ENCODE data around the gene HOXD1. TPM values are rescaled to one million over a fixed set of nuclear protein-coding genes. Genes with fewer than 3 reads are reported as not detected.
A peak's percentile ranks its signal among the peaks of the same experiment; 100 is the strongest.

The HOXD1 gene
- total and polyA plus RNA-seq, 10 donors: 0.49 to 4.5 (median 1.4) TPM

DNA sequence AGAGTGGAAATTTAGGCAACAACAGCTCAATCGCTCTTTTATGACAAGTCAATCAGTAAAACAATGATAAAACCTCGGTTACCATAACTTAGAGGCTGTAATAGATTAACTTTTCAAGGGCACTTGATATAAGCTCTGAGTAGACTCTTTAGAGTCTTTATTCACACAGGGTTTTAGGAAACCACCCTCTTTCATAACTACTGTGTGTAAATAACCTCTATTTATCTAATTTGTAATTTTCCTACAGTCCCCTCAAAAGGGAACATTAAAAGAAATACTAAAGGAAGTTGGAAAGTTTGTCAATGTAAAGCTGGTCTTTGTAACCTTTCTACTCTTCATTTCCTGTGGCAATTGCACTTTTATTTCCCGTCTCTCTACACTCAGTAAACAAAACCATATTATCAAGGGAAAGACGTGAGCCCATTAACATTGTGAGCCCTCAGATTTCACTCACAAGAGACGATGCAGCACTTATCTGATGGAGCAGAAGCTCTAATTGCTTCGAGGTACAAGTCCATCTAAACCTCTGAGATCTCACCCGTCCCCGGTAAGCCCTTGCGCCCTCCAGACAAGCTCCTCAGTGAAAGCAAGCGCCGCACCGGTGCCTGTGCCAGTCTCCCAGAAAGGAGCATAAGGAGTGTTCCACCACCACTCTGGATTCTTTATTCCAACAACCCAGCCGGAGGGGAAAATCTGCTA is 1.1 kb upstream of the HOXD1 start:
- TF ChIP-seq, protein P1, sequence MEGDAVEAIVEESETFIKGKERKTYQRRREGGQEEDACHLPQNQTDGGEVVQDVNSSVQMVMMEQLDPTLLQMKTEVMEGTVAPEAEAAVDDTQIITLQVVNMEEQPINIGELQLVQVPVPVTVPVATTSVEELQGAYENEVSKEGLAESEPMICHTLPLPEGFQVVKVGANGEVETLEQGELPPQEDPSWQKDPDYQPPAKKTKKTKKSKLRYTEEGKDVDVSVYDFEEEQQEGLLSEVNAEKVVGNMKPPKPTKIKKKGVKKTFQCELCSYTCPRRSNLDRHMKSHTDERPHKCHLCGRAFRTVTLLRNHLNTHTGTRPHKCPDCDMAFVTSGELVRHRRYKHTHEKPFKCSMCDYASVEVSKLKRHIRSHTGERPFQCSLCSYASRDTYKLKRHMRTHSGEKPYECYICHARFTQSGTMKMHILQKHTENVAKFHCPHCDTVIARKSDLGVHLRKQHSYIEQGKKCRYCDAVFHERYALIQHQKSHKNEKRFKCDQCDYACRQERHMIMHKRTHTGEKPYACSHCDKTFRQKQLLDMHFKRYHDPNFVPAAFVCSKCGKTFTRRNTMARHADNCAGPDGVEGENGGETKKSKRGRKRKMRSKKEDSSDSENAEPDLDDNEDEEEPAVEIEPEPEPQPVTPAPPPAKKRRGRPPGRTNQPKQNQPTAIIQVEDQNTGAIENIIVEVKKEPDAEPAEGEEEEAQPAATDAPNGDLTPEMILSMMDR (IDR thresholded peaks at IDR 0.05 in 8 of 11, conservative IDR thresholded peaks at IDR 0.05 in 3 of 11): no peak
- TF ChIP-seq POLR2A (IDR thresholded peaks at IDR 0.05) (no peak), POLR2AphosphoS5 (IDR thresholded peaks at IDR 0.05) (no peak)
- peaks cover 18 to 34% (median 28%) of the 10 kb centered on the region in 6 donors for H3K4me1 ChIP-seq
- H3K4me3 ChIP-seq: peak overlapping the region; percentile 36 to 77 (median 55)
- intact Hi-C loops (cut with DNase I; ENCODE audit: low total_unique reads): no loop called here
- H3K9me3 ChIP-seq: no peaks in the 10 kb centered on the region
- peak overlapping the region in 6 of 8 donors; percentile 62 to 80 (median 68) for H3K27ac ChIP-seq
- peaks cover 11 to 99% (median 48%) of the 10 kb centered on the region in 7 donors for H3K27me3 ChIP-seq (replicated peaks in 1 of 7)
- WGBS, 5 donors: 2 to 7% (median 4%) methylated on average over 9 to 13 of the region's 13 CpGs
- DNase-seq: no peak
- no peaks in the 10 kb centered on the region for H3K36me3 ChIP-seq

DNA sequence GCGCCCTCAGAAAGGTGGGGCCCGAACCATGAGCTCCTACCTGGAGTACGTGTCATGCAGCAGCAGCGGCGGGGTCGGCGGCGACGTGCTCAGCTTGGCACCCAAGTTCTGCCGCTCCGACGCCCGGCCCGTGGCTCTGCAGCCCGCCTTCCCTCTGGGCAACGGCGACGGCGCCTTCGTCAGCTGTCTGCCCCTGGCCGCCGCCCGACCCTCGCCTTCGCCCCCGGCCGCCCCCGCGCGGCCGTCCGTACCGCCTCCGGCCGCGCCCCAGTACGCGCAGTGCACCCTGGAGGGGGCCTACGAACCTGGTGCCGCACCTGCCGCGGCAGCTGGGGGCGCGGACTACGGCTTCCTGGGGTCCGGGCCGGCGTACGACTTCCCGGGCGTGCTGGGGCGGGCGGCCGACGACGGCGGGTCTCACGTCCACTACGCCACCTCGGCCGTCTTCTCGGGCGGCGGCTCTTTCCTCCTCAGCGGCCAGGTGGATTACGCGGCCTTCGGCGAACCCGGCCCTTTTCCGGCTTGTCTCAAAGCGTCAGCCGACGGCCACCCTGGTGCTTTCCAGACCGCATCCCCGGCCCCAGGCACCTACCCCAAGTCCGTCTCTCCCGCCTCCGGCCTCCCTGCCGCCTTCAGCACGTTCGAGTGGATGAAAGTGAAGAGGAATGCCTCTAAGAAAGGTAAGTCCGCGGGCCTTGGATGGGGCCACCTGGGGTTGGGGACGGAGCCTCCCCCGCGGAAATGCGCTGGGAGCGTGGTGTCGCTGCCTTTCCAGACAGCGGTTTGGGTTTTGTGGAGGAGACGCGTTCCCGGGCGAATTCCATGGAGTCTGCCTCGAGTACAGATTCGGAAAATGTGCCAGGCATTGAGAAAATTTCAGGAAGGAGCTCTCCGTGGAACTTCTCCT is 559 bp downstream of the HOXD1 start:
- H3K9me3 ChIP-seq: no peaks in the 10 kb centered on the region
- TF ChIP-seq POLR2AphosphoS5 (IDR thresholded peaks at IDR 0.05) (peak in 1 of 3 donors; percentile 13), POLR2A (IDR thresholded peaks at IDR 0.05) (no peak)
- TF ChIP-seq, protein P1 (IDR thresholded peaks at IDR 0.05 in 8 of 11, conservative IDR thresholded peaks at IDR 0.05 in 3 of 11): no peak
- no peak for DNase-seq
- intact Hi-C loops (cut with DNase I; ENCODE audit: low total_unique reads): no loop called here
- H3K4me1 ChIP-seq: peaks cover 18 to 34% (median 28%) of the 10 kb centered on the region in 6 donors
- H3K27ac ChIP-seq: peak overlapping the region in 6 of 8 donors; percentile 62 to 80 (median 68)
- H3K36me3 ChIP-seq: no peaks in the 10 kb centered on the region
- H3K4me3 ChIP-seq: peak overlapping the region; percentile 36 to 77 (median 55)
- H3K27me3 ChIP-seq (replicated peaks in 1 of 7): peaks cover 11 to 100% (median 61%) of the 10 kb centered on the region in 7 donors
- 1 to 4% (median 3%) methylated on average over 32 to 98 of the region's 98 CpGs for WGBS, 5 donors

DNA sequence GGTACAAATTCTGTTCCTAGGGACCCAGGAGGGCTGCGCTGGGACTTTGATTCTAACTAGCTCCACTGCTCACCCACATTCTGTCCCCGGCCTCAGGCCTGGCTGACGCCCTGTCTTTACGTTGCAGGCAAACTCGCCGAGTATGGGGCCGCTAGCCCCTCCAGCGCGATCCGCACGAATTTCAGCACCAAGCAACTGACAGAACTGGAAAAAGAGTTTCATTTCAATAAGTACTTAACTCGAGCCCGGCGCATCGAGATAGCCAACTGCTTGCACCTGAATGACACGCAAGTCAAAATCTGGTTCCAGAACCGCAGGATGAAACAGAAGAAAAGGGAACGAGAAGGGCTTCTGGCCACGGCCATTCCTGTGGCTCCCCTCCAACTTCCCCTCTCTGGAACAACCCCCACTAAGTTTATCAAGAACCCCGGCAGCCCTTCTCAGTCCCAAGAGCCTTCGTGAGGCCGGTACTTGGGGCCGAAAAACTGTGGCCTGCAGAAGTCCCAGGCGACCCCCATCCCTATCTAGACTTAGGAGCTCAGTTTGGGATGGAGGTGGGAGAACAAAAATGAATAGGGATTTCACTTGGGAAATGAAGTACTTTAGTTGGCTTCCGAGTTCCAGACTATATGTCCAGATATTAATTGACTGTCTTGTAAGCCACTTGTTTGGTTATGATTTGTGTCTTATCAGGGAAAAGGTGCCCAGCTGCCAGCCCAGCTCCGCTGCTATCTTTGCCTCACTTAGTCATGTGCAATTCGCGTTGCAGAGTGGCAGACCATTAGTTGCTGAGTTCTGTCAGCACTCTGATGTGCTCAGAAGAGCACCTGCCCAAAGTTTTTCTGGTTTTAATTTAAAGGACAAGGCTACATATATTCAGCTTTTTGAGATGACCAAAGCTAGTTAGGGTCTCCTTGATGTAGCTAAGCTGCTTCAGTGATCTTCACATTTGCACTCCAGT is 1.5 kb downstream of the HOXD1 start:
- DNase-seq: no peak
- H3K27me3 ChIP-seq (replicated peaks in 1 of 7): peaks cover 11 to 100% (median 61%) of the 10 kb centered on the region in 7 donors
- H3K9me3 ChIP-seq: no peaks in the 10 kb centered on the region
- peak overlapping the region in 6 of 8 donors; percentile 36 to 77 (median 56) for H3K4me3 ChIP-seq
- peak overlapping the region in 3 of 8 donors; percentile 66 to 80 (median 69) for H3K27ac ChIP-seq
- 7 to 13% (median 12%) methylated on average over 18 to 28 of the region's 28 CpGs for WGBS, 5 donors
- H3K36me3 ChIP-seq: no peaks in the 10 kb centered on the region
- TF ChIP-seq, protein P1 (IDR thresholded peaks at IDR 0.05 in 8 of 11, conservative IDR thresholded peaks at IDR 0.05 in 3 of 11): no peak
- TF ChIP-seq POLR2AphosphoS5 (IDR thresholded peaks at IDR 0.05): no peak
- no peak for TF ChIP-seq POLR2A (IDR thresholded peaks at IDR 0.05)
- H3K4me1 ChIP-seq: peaks cover 18 to 34% (median 28%) of the 10 kb centered on the region in 6 donors
- intact Hi-C loops (cut with DNase I; ENCODE audit: low total_unique reads): no loop called here
